ENCODE results near the gene ANO5.
A peak's percentile ranks its signal among the peaks of the same experiment; 100 is the strongest.

DNA sequence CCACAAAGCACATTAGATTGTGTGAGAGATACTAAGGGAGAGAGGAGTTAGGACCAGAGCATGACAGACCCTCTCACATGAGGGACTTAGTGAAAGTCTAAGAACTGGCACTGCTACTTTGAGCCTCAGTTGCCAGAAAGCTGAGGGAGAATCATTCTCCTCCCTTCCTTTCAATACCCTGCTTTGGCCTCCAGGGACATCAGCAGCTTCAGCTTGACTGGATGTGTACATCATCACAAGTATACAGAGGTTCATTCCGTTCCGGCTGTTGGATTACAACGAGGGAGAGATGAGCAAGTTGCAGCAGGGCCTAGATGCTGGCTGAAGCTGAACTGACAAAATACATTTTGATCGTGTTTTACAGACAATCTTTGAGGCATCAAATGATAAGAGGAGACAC lies 15.7 kb upstream of the ANO5 start:
- TF ChIP-seq, protein P1, sequence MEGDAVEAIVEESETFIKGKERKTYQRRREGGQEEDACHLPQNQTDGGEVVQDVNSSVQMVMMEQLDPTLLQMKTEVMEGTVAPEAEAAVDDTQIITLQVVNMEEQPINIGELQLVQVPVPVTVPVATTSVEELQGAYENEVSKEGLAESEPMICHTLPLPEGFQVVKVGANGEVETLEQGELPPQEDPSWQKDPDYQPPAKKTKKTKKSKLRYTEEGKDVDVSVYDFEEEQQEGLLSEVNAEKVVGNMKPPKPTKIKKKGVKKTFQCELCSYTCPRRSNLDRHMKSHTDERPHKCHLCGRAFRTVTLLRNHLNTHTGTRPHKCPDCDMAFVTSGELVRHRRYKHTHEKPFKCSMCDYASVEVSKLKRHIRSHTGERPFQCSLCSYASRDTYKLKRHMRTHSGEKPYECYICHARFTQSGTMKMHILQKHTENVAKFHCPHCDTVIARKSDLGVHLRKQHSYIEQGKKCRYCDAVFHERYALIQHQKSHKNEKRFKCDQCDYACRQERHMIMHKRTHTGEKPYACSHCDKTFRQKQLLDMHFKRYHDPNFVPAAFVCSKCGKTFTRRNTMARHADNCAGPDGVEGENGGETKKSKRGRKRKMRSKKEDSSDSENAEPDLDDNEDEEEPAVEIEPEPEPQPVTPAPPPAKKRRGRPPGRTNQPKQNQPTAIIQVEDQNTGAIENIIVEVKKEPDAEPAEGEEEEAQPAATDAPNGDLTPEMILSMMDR (IDR thresholded peaks at IDR 0.05; ENCODE audit: control extremely low read depth in 1 of 3, insufficient read depth in 1 of 3, low read depth in 1 of 3, low read length in 3 of 3): peak in 1 of 3 experiments; percentile 41; a peak in 1 of 4 replicates
- TF ChIP-seq PHF8 (conservative IDR thresholded peaks at IDR 0.05; ENCODE audit: low read depth, low read length): no peak
- no peak for TF ChIP-seq SUZ12 (IDR thresholded peaks at IDR 0.05; ENCODE audit: low read length)
- no peak for TF ChIP-seq TAF1 (IDR thresholded peaks at IDR 0.05; ENCODE audit: low read depth, low read length)
- TF ChIP-seq POLR2AphosphoS5 (IDR thresholded peaks at IDR 0.05; ENCODE audit: low read depth, low read length): no peak
- TF ChIP-seq EGR1 (IDR thresholded peaks at IDR 0.05; ENCODE audit: borderline replicate concordance, low read depth, low read length): no peak
- TF ChIP-seq POLR2A (IDR thresholded peaks at IDR 0.05; ENCODE audit: control extremely low read depth in 1 of 2, low read depth in 2 of 2, low read length in 2 of 2): no peak
- no peak for TF ChIP-seq CREB1 (IDR thresholded peaks at IDR 0.05)
- no peak for TF ChIP-seq EZH2 (IDR thresholded peaks at IDR 0.05; ENCODE audit: low read depth, low read length, severe bottlenecking)
- no peak for TF ChIP-seq EP300 (IDR thresholded peaks at IDR 0.05; ENCODE audit: borderline replicate concordance in 1 of 2, low read depth in 2 of 2, low read length in 2 of 2)
- no peak for TF ChIP-seq SRF (IDR thresholded peaks at IDR 0.05; ENCODE audit: low read depth, low read length)
- TF ChIP-seq, protein P2, sequence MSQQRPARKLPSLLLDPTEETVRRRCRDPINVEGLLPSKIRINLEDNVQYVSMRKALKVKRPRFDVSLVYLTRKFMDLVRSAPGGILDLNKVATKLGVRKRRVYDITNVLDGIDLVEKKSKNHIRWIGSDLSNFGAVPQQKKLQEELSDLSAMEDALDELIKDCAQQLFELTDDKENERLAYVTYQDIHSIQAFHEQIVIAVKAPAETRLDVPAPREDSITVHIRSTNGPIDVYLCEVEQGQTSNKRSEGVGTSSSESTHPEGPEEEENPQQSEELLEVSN (IDR thresholded peaks at IDR 0.05): no peak
- TF ChIP-seq, protein P3, sequence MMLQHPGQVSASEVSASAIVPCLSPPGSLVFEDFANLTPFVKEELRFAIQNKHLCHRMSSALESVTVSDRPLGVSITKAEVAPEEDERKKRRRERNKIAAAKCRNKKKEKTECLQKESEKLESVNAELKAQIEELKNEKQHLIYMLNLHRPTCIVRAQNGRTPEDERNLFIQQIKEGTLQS (IDR thresholded peaks at IDR 0.05; ENCODE audit: insufficient read depth, low read depth, low read length): no peak

Data from H1 (cell line).